Stimulated activated CD8-positive, alpha-beta memory T cell treated with anti-CD3 and anti-CD28 coated beads, Interleukin-4, amount 100 ng/mL, for 48 hours (primary cell): ENCODE data around the gene SHTN1.

ENCODE experiments used
- DNase-seq: peaks from one replicate; pipeline ENCODE4 v3.0.0-alpha.2; 2020

SHTN1 gene

GRCh38 chr10:117005026-117005526 is at the start of gene SHTN1:
Gene SHTN1 (minus strand): TSS chr10:117005187. CDS start chr10:117005079, 108 bp downstream.
- peak; percentile 38 for DNase-seq

GRCh38 chr10:117053482-117053881 is 48.5 kb upstream of the SHTN1 start:
- DNase-seq, result no peak

GRCh38 chr10:117047947-117048346 is 43.0 kb upstream of the SHTN1 start:
- no peak for DNase-seq

GRCh38 chr10:117016266-117016665 is 11.3 kb upstream of the SHTN1 start:
- no peak for DNase-seq

GRCh38 chr10:117014835-117015234 is 9.8 kb upstream of the SHTN1 start:
- no peak for DNase-seq

- no peak for DNase-seq
Measured at GRCh38 chr10:117007080-117007479, 2.1 kb upstream of the SHTN1 start.

- no peak for DNase-seq
Measured at GRCh38 chr10:117005527-117006055, 604 bp upstream of the SHTN1 start.

- peak; percentile 24 for DNase-seq
Measured at GRCh38 chr10:117004227-117005025, 561 bp downstream of the SHTN1 start.

- DNase-seq, result no peak
Measured at GRCh38 chr10:117003336-117003735, 1.7 kb downstream of the SHTN1 start.

- no peak for DNase-seq
Measured at GRCh38 chr10:117002206-117002605, 2.8 kb downstream of the SHTN1 start.

GRCh38 chr10:117001144-117001543 is 3.8 kb downstream of the SHTN1 start:
- DNase-seq, result no peak

GRCh38 chr10:117000580-117000979 is 4.4 kb downstream of the SHTN1 start:
- DNase-seq, result no peak

GRCh38 chr10:116998172-116998571 is 6.8 kb downstream of the SHTN1 start:
- DNase-seq, result no peak

- DNase-seq, result no peak
Measured at GRCh38 chr10:116997015-116997414, 8.0 kb downstream of the SHTN1 start.

GRCh38 chr10:116995648-116996047 is 9.3 kb downstream of the SHTN1 start:
- DNase-seq, result no peak

- DNase-seq, result no peak
Measured at GRCh38 chr10:116994113-116994890, 10.7 kb downstream of the SHTN1 start.

- no peak for DNase-seq
Measured at GRCh38 chr10:116993610-116994009, 11.4 kb downstream of the SHTN1 start.

GRCh38 chr10:116992183-116992582 is 12.8 kb downstream of the SHTN1 start:
- no peak for DNase-seq

- DNase-seq, result no peak
Measured at GRCh38 chr10:116990276-116990800, 14.6 kb downstream of the SHTN1 start.

- no peak for DNase-seq
Measured at GRCh38 chr10:116989439-116989838, 15.5 kb downstream of the SHTN1 start.

GRCh38 chr10:116988311-116988710 is 16.7 kb downstream of the SHTN1 start:
- DNase-seq, result no peak

- DNase-seq, result no peak
Measured at GRCh38 chr10:116985611-116986010, 19.4 kb downstream of the SHTN1 start.

GRCh38 chr10:116984202-116984990 is 20.6 kb downstream of the SHTN1 start:
- no peak for DNase-seq
